ENCODE measurements around the gene PLEKHH1.
"Not testable (repeated sequence)": the region's sequence is repeated elsewhere in the genome, so short reads cannot be mapped to it uniquely, and the experiment has no call there.

Gene PLEKHH1

DNA sequence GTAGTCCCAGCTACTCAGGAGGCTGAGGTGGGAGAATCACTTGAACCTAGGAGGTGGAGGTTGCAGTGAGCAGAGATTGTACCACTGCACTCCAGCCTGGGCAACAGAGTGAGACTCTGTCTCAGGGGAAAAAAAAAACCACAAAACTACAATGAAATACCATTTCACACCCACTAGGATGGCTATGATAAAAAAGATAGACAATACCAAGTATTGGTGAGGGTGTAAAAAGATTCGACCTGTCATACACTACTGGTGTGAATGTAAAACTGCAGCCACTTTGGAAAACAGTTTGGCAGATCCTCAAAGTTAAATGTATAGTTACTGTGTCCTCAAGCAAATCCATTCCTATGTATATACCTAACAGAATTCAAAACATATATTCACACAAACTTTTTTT, 93.0 kb downstream of the PLEKHH1 start:
- H3K9me3 ChIP-seq (ENCODE audit: control insufficient read depth in 5 of 5, low read length in 5 of 5); H3K27me3 ChIP-seq (ENCODE audit: control insufficient read depth in 5 of 5, insufficient read depth in 4 of 5, low read length in 5 of 5); H3K36me3 ChIP-seq (ENCODE audit: control insufficient read depth in 5 of 5, insufficient read depth in 5 of 5, low read length in 5 of 5); H3K4me3 ChIP-seq (ENCODE audit: low read depth in 1 of 5, low read length in 5 of 5); H3K9ac ChIP-seq (ENCODE audit: low read length in 5 of 5); H3K27ac ChIP-seq (ENCODE audit: low read depth, low read length): not testable (repeated sequence)
- peaks cover 0 to 12% (median 5%) of the 10 kb centered on the region in 5 donors for H3K4me1 ChIP-seq (ENCODE audit: control insufficient read depth in 5 of 5, insufficient read depth in 5 of 5, low read length in 5 of 5)

DNA sequence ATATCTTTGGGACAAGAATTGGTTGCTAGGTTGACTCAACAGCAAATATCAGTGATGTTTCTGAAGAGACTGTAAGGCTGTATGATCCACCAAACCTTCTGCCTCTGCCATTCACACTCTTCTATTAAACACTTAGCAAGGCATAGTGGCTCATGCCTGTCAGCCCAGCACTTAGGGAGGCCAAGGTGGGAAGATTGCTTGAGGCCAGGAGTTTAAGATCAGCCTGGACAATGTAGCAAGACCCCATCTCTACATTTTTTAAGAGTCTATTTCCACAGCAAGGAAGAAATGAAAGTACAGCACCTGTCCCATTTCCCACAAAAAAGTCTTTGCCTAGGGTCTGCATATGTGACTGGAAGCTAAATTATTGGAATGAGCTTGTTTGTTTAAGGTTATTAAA, 94.4 kb downstream of the PLEKHH1 start:
- Histone ChIP-seq H3K4me1 (ENCODE audit: control insufficient read depth in 5 of 5, insufficient read depth in 5 of 5, low read length in 5 of 5) (peaks cover 0 to 9% (median under 1%) of the 10 kb centered on the region in 5 donors), H3K9ac (ENCODE audit: low read length in 5 of 5) (no peak overlapping the region), H3K4me3 (ENCODE audit: low read depth in 1 of 5, low read length in 5 of 5) (no peak overlapping the region), H3K27me3 (ENCODE audit: control insufficient read depth in 5 of 5, insufficient read depth in 4 of 5, low read length in 5 of 5) (no peaks in the 10 kb centered on the region), H3K27ac (ENCODE audit: low read depth, low read length) (no peak overlapping the region), H3K36me3 (ENCODE audit: control insufficient read depth in 5 of 5, insufficient read depth in 5 of 5, low read length in 5 of 5) (no peaks in the 10 kb centered on the region), H3K9me3 (ENCODE audit: control insufficient read depth in 5 of 5, low read length in 5 of 5) (no peaks in the 10 kb centered on the region)

DNA sequence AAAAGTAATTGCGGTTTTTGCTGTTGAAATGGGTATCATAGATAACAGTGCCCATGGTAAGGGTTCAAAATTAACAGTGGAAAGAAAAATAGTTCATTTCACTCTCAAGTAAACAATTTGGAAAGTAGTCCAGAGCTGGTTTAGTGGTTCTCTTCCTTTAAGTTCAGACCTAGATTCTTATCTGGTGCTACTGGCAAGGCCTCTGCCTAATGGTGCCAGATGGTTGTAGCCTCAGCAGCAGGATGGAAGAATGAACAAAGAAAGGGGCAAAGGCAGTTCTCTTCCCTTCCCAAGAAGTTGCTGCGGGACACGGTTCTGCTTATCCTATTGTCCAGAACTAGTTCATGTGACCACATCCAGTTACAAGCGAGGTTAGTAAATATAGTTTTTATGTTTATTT, 97.1 kb downstream of the PLEKHH1 start:
- Histone ChIP-seq H3K36me3 (ENCODE audit: control insufficient read depth in 5 of 5, insufficient read depth in 5 of 5, low read length in 5 of 5) (no peaks in the 10 kb centered on the region), H3K4me1 (ENCODE audit: control insufficient read depth in 5 of 5, insufficient read depth in 5 of 5, low read length in 5 of 5) (no peaks in the 10 kb centered on the region), H3K9me3 (ENCODE audit: control insufficient read depth in 5 of 5, low read length in 5 of 5) (no peaks in the 10 kb centered on the region), H3K4me3 (ENCODE audit: low read depth in 1 of 5, low read length in 5 of 5) (no peak overlapping the region), H3K27ac (ENCODE audit: low read depth, low read length) (no peak overlapping the region), H3K27me3 (ENCODE audit: control insufficient read depth in 5 of 5, insufficient read depth in 4 of 5, low read length in 5 of 5) (no peaks in the 10 kb centered on the region), H3K9ac (ENCODE audit: low read length in 5 of 5) (no peak overlapping the region)

DNA sequence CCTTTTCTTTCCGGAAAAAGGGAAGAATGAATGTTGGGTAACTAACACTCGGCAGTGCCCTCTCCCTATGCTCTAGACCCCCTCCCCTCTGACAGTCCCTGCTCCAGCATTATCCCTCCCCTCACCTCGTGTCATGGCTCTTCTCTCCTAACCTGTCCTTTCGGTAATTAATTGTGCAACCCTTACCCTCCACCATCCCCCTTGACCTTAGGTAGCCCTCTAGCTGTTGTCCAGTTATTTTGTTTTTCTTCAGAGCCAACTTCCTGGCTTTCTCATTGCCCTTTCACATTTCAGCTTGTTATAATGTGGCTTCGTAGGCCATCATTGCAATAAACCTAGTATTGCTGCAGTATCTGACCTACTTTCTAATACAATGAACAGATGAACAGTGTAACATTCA, 97.8 kb downstream of the PLEKHH1 start:
- no peaks in the 10 kb centered on the region for H3K4me1 ChIP-seq (ENCODE audit: control insufficient read depth in 5 of 5, insufficient read depth in 5 of 5, low read length in 5 of 5)
- no peaks in the 10 kb centered on the region for H3K9me3 ChIP-seq (ENCODE audit: control insufficient read depth in 5 of 5, low read length in 5 of 5)
- H3K9ac ChIP-seq (ENCODE audit: low read length in 5 of 5), result no peak overlapping the region
- H3K27me3 ChIP-seq (ENCODE audit: control insufficient read depth in 5 of 5, insufficient read depth in 4 of 5, low read length in 5 of 5), result no peaks in the 10 kb centered on the region
- H3K27ac ChIP-seq (ENCODE audit: low read depth, low read length), result no peak overlapping the region
- H3K36me3 ChIP-seq (ENCODE audit: control insufficient read depth in 5 of 5, insufficient read depth in 5 of 5, low read length in 5 of 5), result no peaks in the 10 kb centered on the region
- no peak overlapping the region for H3K4me3 ChIP-seq (ENCODE audit: low read depth in 1 of 5, low read length in 5 of 5)

DNA sequence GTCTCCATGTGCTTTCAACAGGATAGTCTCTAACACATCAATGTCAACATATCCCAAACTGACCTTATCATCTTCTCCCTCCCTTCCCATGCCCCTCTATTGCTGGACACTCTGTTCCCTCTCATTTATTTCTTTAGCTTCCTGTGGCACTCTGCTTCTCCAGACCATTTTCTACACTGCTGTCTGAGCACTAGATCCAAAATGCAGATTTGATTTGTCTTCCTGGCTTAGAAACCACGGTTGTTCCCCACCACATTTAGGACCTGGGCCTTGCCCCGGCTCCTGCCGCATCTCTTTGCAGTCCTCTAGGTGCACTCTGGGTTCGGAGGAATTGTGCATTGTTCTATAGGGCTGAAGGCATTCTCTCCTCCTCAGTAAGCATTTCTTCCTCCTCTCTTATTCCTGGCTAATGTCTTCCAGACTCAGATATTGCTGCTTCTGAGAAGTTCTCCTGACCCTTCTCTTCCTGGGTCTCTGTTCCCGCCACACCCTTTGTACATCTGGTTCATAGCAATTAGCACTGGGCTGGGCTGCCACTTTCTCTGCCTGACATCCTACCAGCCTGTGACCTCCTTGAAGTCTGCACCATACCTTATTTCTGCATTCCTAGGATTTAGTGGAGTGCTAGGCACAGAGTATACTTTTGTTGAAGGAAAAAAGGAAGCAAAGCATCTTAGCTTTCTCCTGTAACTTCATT, 100.5 kb downstream of the PLEKHH1 start:
- no peaks in the 10 kb centered on the region for H3K36me3 ChIP-seq (ENCODE audit: control insufficient read depth in 5 of 5, insufficient read depth in 5 of 5, low read length in 5 of 5)
- H3K9me3 ChIP-seq (ENCODE audit: control insufficient read depth in 5 of 5, low read length in 5 of 5), result no peaks in the 10 kb centered on the region
- H3K27me3 ChIP-seq (ENCODE audit: control insufficient read depth in 5 of 5, insufficient read depth in 4 of 5, low read length in 5 of 5), result no peaks in the 10 kb centered on the region
- H3K4me3 ChIP-seq (ENCODE audit: low read depth in 1 of 5, low read length in 5 of 5), result no peak overlapping the region
- H3K27ac ChIP-seq (ENCODE audit: low read depth, low read length), result no peak overlapping the region
- no peak overlapping the region for H3K9ac ChIP-seq (ENCODE audit: low read length in 5 of 5)
- no peaks in the 10 kb centered on the region for H3K4me1 ChIP-seq (ENCODE audit: control insufficient read depth in 5 of 5, insufficient read depth in 5 of 5, low read length in 5 of 5)

DNA sequence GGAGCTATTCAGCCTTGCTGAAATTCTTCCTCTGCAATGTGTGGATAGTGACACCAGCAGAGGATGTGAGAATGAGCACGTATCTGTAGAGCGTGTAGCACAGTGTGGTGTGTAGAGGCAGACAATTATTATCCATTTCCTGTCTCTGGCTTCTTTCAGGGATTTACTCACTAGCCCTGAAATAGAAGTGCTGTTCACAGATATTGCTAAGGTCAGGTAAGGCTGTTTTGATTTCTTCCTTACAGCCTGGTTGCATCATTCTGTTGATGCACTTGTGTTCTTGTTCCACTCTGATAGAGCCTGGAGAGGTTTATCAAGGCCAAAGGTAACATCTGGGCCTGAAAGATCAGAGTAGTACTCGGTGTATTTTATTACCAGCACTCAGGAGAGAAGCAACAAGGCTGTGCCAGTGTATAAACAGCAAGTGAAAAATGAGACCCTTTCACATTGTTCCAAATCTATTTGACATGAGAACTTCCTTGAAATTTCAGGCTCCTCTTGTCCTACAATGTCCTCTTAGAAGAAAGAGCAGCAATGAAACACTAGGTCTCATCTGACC, 103.3 kb downstream of the PLEKHH1 start:
- no peak overlapping the region for H3K9ac ChIP-seq (ENCODE audit: low read length in 5 of 5)
- no peaks in the 10 kb centered on the region for H3K36me3 ChIP-seq (ENCODE audit: control insufficient read depth in 5 of 5, insufficient read depth in 5 of 5, low read length in 5 of 5)
- H3K27me3 ChIP-seq (ENCODE audit: control insufficient read depth in 5 of 5, insufficient read depth in 4 of 5, low read length in 5 of 5), result no peaks in the 10 kb centered on the region
- no peaks in the 10 kb centered on the region for H3K4me1 ChIP-seq (ENCODE audit: control insufficient read depth in 5 of 5, insufficient read depth in 5 of 5, low read length in 5 of 5)
- H3K9me3 ChIP-seq (ENCODE audit: control insufficient read depth in 5 of 5, low read length in 5 of 5), result no peaks in the 10 kb centered on the region
- no peak overlapping the region for H3K4me3 ChIP-seq (ENCODE audit: low read depth in 1 of 5, low read length in 5 of 5)
- H3K27ac ChIP-seq (ENCODE audit: low read depth, low read length), result no peak overlapping the region

DNA sequence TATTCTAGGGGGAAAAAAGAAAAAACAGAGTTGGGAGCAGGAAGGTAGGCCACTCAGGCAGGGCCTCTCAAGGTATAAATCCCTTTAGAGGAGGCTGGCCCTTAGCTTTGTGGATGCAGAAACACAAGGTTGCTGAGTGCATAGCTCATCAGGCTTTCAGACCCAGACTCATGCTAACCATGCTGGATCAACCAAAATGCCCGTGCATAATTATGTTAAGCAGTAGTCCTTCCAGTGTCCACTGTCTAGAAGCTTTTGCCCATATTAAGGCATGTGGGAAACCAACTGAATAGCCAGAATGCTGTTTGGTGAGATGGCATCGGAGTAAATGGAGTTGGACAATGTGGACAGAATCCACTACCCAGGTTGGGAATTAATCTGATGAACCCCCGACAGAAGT, 105.6 kb downstream of the PLEKHH1 start:
- Histone ChIP-seq H3K4me3 (ENCODE audit: low read depth in 1 of 5, low read length in 5 of 5) (no peak overlapping the region), H3K4me1 (ENCODE audit: control insufficient read depth in 5 of 5, insufficient read depth in 5 of 5, low read length in 5 of 5) (no peaks in the 10 kb centered on the region), H3K9ac (ENCODE audit: low read length in 5 of 5) (no peak overlapping the region), H3K27ac (ENCODE audit: low read depth, low read length) (no peak overlapping the region), H3K9me3 (ENCODE audit: control insufficient read depth in 5 of 5, low read length in 5 of 5) (no peaks in the 10 kb centered on the region), H3K27me3 (ENCODE audit: control insufficient read depth in 5 of 5, insufficient read depth in 4 of 5, low read length in 5 of 5) (no peaks in the 10 kb centered on the region), H3K36me3 (ENCODE audit: control insufficient read depth in 5 of 5, insufficient read depth in 5 of 5, low read length in 5 of 5) (no peaks in the 10 kb centered on the region)

All from subcutaneous abdominal adipose tissue (tissue), 5 donors.